GM23338 (cell line): Measurements from ENCODE around the gene LPIN1. TPM values are rescaled to one million over a fixed set of nuclear protein-coding genes. Genes with fewer than 3 reads are reported as not detected.

ENCODE experiments used
- ATAC-seq: fragments of 200-7000 bp; cut with Tn5 transposase; 3 replicates; pipeline ENCODE4 v1.9.1; 2020
- DNase-seq: peaks from one replicate; pipeline ENCODE4 v3.0.0-alpha.2; 2015; ENCODE audit warnings: low spot score
- H2AFZ ChIP-seq: fragments of 200-600 bp; sonication (generic); 2 replicates; pipeline ENCODE4 v1.8.0; 2016; ENCODE audit warnings: antibody characterized with exemption, mild to moderate bottlenecking, moderate library complexity
- H3F3A ChIP-seq: fragments of 200-600 bp; sonication (generic); replicated peaks from 2 replicates; pipeline ENCODE4 v1.8.0; 2017; ENCODE audit warnings: antibody characterized with exemption, mixed run types, low read depth
- H3K27ac ChIP-seq: fragments of 200-600 bp; sonication (generic); 2 replicates; pipeline ENCODE4 v1.6.1; 2016; ENCODE audit warnings: low read depth
- H3K27me3 ChIP-seq: fragments of 200-600 bp; sonication (generic); 2 replicates; pipeline ENCODE4 v1.8.0; 2016; ENCODE audit warnings: mild to moderate bottlenecking, mixed run types, moderate library complexity; ENCODE audit not compliant: insufficient read depth
- H3K36me3 ChIP-seq: fragments of 200-600 bp; sonication (generic); 2 replicates; pipeline ENCODE4 v1.8.0; 2016; ENCODE audit warnings: mild to moderate bottlenecking; ENCODE audit not compliant: insufficient read depth
- H3K4me1 ChIP-seq: fragments of 200-600 bp; sonication (generic); 2 replicates; pipeline ENCODE4 v1.8.0; 2016; ENCODE audit warnings: mild to moderate bottlenecking, moderate library complexity; ENCODE audit not compliant: insufficient read depth
- H3K4me2 ChIP-seq: fragments of 200-600 bp; sonication (generic); 2 replicates; pipeline ENCODE4 v1.7.1; 2017; ENCODE audit warnings: mixed run types
- H3K4me3 ChIP-seq: fragments of 200-600 bp; sonication (generic); 2 replicates; pipeline ENCODE4 v1.6.1; 2016; ENCODE audit warnings: mixed run types
- H3K79me2 ChIP-seq: fragments of 200-600 bp; sonication (generic); replicated peaks from 2 replicates; pipeline ENCODE4 v1.8.0; 2017; ENCODE audit warnings: mild to moderate bottlenecking; ENCODE audit not compliant: insufficient read depth
- H3K9me2 ChIP-seq: fragments of 200-600 bp; sonication (generic); 2 replicates; pipeline ENCODE4 v1.8.0; 2017; ENCODE audit not compliant: insufficient read depth
- H4K20me1 ChIP-seq: fragments of 200-600 bp; sonication (generic); replicated peaks from 2 replicates; pipeline ENCODE4 v1.8.0; 2017; ENCODE audit warnings: mild to moderate bottlenecking; ENCODE audit not compliant: insufficient read depth
- H3K27ac Mint-ChIP-seq: 2 replicates; pipeline ENCODE4 v1.8.0; 2020; ENCODE audit warnings: inconsistent platforms, mild to moderate bottlenecking, moderate library complexity, mixed read lengths
- H3K27me3 Mint-ChIP-seq: 3 replicates; pipeline ENCODE4 v1.8.0; 2022; ENCODE audit warnings: low read depth, mild to moderate bottlenecking, moderate library complexity, mixed read lengths, inconsistent platforms; ENCODE audit not compliant: insufficient read depth, poor library complexity
- H3K36me3 Mint-ChIP-seq: 3 replicates; pipeline ENCODE4 v1.8.0; 2021; ENCODE audit warnings: low read depth, mild to moderate bottlenecking, inconsistent platforms, moderate library complexity, mixed read lengths
- H3K4me1 Mint-ChIP-seq: 3 replicates; pipeline ENCODE4 v1.8.0; 2020; ENCODE audit warnings: mild to moderate bottlenecking, inconsistent platforms, mixed read lengths
- H3K4me3 Mint-ChIP-seq: 3 replicates; pipeline ENCODE4 v1.8.0; 2021; ENCODE audit warnings: moderate library complexity, mild to moderate bottlenecking, inconsistent platforms, mixed read lengths
- H3K9me3 Mint-ChIP-seq: 3 replicates; pipeline ENCODE4 v1.8.0; 2020; ENCODE audit warnings: moderate library complexity, mild to moderate bottlenecking, inconsistent platforms, mixed read lengths
- CREB1 ChIP-seq: fragments of 250-450 bp; sonication (Bioruptor Pico); IDR thresholded peaks from 2 replicates; pipeline ENCODE4 v1.5.0; 2020; ENCODE audit warnings: low read depth, mild to moderate bottlenecking, moderate library complexity
- EZH2 ChIP-seq: fragments of 200-600 bp; sonication (generic); IDR thresholded peaks from one replicate; pipeline ENCODE4 v1.8.0; 2017; ENCODE audit warnings: antibody characterized with exemption, mild to moderate bottlenecking, low read depth; ENCODE audit not compliant: unreplicated experiment
- EZH2phosphoT487 ChIP-seq: fragments of 200-600 bp; sonication (generic); IDR thresholded peaks from one replicate; pipeline ENCODE4 v1.8.1; 2018; ENCODE audit warnings: antibody characterized with exemption; ENCODE audit not compliant: unreplicated experiment
- JUNB ChIP-seq: IDR thresholded peaks from one replicate; pipeline ENCODE4 v1.6.1; 2016; ENCODE audit warnings: antibody characterized with exemption; ENCODE audit not compliant: unreplicated experiment
- NANOG ChIP-seq: IDR thresholded peaks from 2 replicates; pipeline ENCODE4 v1.6.1; 2016; ENCODE audit warnings: antibody characterized with exemption, borderline replicate concordance
- POLR2AphosphoS5 ChIP-seq: IDR thresholded peaks from 2 replicates; pipeline ENCODE4 v1.6.1; 2016; ENCODE audit warnings: antibody characterized with exemption, low read depth
- REST ChIP-seq: IDR thresholded peaks from one replicate; pipeline ENCODE4 v1.6.1; 2018; ENCODE audit warnings: antibody characterized with exemption; ENCODE audit not compliant: unreplicated experiment
- STAT1 ChIP-seq: IDR thresholded peaks from one replicate; pipeline ENCODE4 v1.6.1; 2016; ENCODE audit warnings: antibody characterized with exemption; ENCODE audit not compliant: unreplicated experiment
- ZNF114 ChIP-seq: fragments of 250-450 bp; sonication (Bioruptor Pico); IDR thresholded peaks from 2 replicates; pipeline ENCODE4 v1.5.0; 2020; ENCODE audit warnings: mild to moderate bottlenecking, moderate library complexity
- ZNF331 ChIP-seq: fragments of 250-450 bp; sonication (Bioruptor Pico); IDR thresholded peaks from 2 replicates; pipeline ENCODE4 v1.5.0; 2020; ENCODE audit warnings: low read depth, mild to moderate bottlenecking, moderate library complexity
- polyA plus RNA-seq: library from polyadenylated mRNA; unstranded; fragments of >200 nt; fragmentation: Nextera tagmentation; extraction: Ambion mirVana; gene quantifications from 2 replicates; pipeline ENCODE4 v1.2.1, GENCODE V29; 2016
- total RNA-seq: library from RNA; depleted of rRNA; stranded (reverse); fragments of >200 nt; shearing (Covaris generic); gene quantifications from 2 replicates; pipeline ENCODE4 v1.2.3, GENCODE V29; 2014
- TF ChIP-seq, protein P1 (sequence below), 2 experiments: fragments of 200-600 bp in 1 of 2; sonication (generic) in 1 of 2; conservative IDR thresholded peaks; 2 replicates each; pipeline versions ENCODE4 v1.5.1 to v1.6.1; 2016 to 2017; ENCODE audit warnings: antibody characterized with exemption in 2 of 2, low read depth in 2 of 2, mild to moderate bottlenecking in 2 of 2, moderate library complexity in 1 of 2
- TF ChIP-seq, protein P2 (sequence below): fragments of 250-450 bp; sonication (Bioruptor Pico); IDR thresholded peaks from 2 replicates; pipeline ENCODE4 v1.5.0; 2020; ENCODE audit warnings: mild to moderate bottlenecking, moderate library complexity
- TF ChIP-seq, protein P3 (sequence below): IDR thresholded peaks from 2 replicates; pipeline ENCODE4 v1.6.1; 2016; ENCODE audit warnings: antibody characterized with exemption

The LPIN1 gene
- total and polyA plus RNA-seq, 2 experiments from 2014 or later: 4.4 to 9.5 TPM

DNA sequence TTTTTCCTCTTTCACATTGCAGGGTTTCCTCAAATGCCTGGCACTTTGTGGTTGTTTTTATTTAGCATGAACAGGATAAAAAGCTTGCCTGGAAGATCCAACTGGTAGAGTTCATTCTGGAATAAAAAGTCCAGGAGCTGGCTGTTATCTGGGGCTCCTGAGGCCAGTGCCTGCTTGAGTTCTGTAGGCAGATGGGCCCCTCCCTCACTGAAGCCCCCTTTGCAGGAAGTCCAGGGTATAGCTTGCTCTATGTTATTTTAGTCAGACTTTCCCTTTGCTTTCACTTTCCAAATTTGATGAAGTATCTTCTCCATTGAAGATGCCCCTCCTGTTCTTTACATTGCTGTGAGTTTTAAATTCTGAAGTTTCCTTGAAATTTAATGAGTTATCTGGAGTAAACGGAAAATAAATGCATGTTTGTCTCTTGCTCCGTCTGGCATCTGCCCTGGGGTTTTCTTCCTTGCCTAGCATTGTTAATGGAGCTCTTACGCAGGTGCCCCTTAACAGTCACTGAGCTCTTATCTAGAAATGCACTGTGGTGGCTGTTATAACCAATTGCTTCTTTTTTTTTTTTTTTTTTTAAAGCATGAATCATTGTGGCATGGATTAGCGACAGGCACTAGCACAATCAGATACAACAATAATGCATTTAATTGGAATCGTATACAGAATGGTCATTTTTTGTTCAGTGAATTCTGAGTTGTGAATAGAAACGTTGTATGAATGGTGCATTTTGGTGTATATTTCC is 27.0 kb upstream of the LPIN1 start:
- no peak overlapping the region for H3K4me3 Mint-ChIP-seq
- Histone ChIP-seq H2AFZ (no peak overlapping the region), H3K27ac (no peak overlapping the region), H3K27me3 (no peaks in the 10 kb centered on the region), H3F3A (no peaks in the 10 kb centered on the region), H3K9me2 (no peaks in the 10 kb centered on the region), H3K4me2 (no peak overlapping the region), H3K4me3 (no peak overlapping the region), H4K20me1 (no peaks in the 10 kb centered on the region), H3K79me2 (no peaks in the 10 kb centered on the region), H3K36me3 (no peaks in the 10 kb centered on the region), H3K4me1 (no peaks in the 10 kb centered on the region)
- TF ChIP-seq, protein P1, sequence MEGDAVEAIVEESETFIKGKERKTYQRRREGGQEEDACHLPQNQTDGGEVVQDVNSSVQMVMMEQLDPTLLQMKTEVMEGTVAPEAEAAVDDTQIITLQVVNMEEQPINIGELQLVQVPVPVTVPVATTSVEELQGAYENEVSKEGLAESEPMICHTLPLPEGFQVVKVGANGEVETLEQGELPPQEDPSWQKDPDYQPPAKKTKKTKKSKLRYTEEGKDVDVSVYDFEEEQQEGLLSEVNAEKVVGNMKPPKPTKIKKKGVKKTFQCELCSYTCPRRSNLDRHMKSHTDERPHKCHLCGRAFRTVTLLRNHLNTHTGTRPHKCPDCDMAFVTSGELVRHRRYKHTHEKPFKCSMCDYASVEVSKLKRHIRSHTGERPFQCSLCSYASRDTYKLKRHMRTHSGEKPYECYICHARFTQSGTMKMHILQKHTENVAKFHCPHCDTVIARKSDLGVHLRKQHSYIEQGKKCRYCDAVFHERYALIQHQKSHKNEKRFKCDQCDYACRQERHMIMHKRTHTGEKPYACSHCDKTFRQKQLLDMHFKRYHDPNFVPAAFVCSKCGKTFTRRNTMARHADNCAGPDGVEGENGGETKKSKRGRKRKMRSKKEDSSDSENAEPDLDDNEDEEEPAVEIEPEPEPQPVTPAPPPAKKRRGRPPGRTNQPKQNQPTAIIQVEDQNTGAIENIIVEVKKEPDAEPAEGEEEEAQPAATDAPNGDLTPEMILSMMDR (conservative IDR thresholded peaks at IDR 0.05; ENCODE audit: low read depth in 2 of 2): no peak
- TF ChIP-seq ZNF114: no peak
- no peak for TF ChIP-seq EZH2phosphoT487
- TF ChIP-seq, protein P2, sequence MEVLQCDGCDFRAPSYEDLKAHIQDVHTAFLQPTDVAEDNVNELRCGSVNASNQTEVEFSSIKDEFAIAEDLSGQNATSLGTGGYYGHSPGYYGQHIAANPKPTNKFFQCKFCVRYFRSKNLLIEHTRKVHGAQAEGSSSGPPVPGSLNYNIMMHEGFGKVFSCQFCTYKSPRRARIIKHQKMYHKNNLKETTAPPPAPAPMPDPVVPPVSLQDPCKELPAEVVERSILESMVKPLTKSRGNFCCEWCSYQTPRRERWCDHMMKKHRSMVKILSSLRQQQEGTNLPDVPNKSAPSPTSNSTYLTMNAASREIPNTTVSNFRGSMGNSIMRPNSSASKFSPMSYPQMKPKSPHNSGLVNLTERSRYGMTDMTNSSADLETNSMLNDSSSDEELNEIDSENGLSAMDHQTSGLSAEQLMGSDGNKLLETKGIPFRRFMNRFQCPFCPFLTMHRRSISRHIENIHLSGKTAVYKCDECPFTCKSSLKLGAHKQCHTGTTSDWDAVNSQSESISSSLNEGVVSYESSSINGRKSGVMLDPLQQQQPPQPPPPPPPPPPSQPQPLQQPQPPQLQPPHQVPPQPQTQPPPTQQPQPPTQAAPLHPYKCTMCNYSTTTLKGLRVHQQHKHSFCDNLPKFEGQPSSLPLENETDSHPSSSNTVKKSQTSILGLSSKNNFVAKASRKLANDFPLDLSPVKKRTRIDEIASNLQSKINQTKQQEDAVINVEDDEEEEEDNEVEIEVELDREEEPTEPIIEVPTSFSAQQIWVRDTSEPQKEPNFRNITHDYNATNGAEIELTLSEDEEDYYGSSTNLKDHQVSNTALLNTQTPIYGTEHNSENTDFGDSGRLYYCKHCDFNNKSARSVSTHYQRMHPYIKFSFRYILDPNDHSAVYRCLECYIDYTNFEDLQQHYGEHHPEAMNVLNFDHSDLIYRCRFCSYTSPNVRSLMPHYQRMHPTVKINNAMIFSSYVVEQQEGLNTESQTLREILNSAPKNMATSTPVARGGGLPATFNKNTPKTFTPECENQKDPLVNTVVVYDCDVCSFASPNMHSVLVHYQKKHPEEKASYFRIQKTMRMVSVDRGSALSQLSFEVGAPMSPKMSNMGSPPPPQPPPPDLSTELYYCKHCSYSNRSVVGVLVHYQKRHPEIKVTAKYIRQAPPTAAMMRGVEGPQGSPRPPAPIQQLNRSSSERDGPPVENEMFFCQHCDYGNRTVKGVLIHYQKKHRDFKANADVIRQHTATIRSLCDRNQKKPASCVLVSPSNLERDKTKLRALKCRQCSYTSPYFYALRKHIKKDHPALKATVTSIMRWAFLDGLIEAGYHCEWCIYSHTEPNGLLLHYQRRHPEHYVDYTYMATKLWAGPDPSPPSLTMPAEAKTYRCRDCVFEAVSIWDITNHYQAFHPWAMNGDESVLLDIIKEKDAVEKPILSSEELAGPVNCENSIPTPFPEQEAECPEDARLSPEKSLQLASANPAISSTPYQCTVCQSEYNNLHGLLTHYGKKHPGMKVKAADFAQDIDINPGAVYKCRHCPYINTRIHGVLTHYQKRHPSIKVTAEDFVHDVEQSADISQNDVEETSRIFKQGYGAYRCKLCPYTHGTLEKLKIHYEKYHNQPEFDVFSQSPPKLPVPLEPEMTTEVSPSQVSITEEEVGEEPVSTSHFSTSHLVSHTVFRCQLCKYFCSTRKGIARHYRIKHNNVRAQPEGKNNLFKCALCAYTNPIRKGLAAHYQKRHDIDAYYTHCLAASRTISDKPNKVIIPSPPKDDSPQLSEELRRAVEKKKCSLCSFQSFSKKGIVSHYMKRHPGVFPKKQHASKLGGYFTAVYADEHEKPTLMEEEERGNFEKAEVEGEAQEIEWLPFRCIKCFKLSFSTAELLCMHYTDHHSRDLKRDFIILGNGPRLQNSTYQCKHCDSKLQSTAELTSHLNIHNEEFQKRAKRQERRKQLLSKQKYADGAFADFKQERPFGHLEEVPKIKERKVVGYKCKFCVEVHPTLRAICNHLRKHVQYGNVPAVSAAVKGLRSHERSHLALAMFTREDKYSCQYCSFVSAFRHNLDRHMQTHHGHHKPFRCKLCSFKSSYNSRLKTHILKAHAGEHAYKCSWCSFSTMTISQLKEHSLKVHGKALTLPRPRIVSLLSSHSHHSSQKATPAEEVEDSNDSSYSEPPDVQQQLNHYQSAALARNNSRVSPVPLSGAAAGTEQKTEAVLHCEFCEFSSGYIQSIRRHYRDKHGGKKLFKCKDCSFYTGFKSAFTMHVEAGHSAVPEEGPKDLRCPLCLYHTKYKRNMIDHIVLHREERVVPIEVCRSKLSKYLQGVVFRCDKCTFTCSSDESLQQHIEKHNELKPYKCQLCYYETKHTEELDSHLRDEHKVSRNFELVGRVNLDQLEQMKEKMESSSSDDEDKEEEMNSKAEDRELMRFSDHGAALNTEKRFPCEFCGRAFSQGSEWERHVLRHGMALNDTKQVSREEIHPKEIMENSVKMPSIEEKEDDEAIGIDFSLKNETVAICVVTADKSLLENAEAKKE (CRISPR knock-in tag): no peak
- no peak for TF ChIP-seq STAT1
- no peak for TF ChIP-seq NANOG
- no peak for TF ChIP-seq JUNB
- TF ChIP-seq EZH2: no peak
- TF ChIP-seq ZNF331 (CRISPR knock-in tag): no peak
- no peak for TF ChIP-seq CREB1
- TF ChIP-seq, protein P3, sequence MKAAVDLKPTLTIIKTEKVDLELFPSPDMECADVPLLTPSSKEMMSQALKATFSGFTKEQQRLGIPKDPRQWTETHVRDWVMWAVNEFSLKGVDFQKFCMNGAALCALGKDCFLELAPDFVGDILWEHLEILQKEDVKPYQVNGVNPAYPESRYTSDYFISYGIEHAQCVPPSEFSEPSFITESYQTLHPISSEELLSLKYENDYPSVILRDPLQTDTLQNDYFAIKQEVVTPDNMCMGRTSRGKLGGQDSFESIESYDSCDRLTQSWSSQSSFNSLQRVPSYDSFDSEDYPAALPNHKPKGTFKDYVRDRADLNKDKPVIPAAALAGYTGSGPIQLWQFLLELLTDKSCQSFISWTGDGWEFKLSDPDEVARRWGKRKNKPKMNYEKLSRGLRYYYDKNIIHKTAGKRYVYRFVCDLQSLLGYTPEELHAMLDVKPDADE: no peak
- TF ChIP-seq POLR2AphosphoS5: no peak
- no peak for TF ChIP-seq REST
- ATAC-seq (no peak), DNase-seq (no peak)
- H3K27me3 Mint-ChIP-seq: no peaks in the 10 kb centered on the region
- H3K9me3 Mint-ChIP-seq: no peaks in the 10 kb centered on the region
- peaks cover 16% of the 10 kb centered on the region for H3K4me1 Mint-ChIP-seq
- no peaks in the 10 kb centered on the region for H3K36me3 Mint-ChIP-seq
- no peak overlapping the region for H3K27ac Mint-ChIP-seq
